ENCODE data around the gene REEP1. TPM values are rescaled to one million over a fixed set of nuclear protein-coding genes. Genes with fewer than 3 reads are reported as not detected.

REEP1 gene
- total RNA-seq, 1 experiment from 2014 or later = 3.6 TPM

- H3K9me3 ChIP-seq (ENCODE audit: low read depth, low read length, poor library complexity, severe bottlenecking) = no peaks in the 10 kb centered on the region
- ChIA-PET CTCF (no interaction called here), POLR2A (ENCODE audit: low non-redundant PET) (no interaction called here)
- no TSS peak for BruUV-seq (replicated peaks)
- intact Hi-C loops (cut with micrococcal nuclease; ENCODE audit: unreplicated experiment) = no loop called here
- TF ChIP-seq CTCF (conservative IDR thresholded peaks at IDR 0.05; ENCODE audit: low read depth, low read length) (no peak), EZH2 (IDR thresholded peaks at IDR 0.05; ENCODE audit: borderline replicate concordance, low read depth, low read length, poor library complexity, severe bottlenecking) (no peak)
- no peaks in the 10 kb centered on the region for H3K36me3 ChIP-seq (ENCODE audit: insufficient read depth, low read length, poor library complexity, severe bottlenecking)
- H3K27ac ChIP-seq (ENCODE audit: low read depth, low read length, poor library complexity, severe bottlenecking) = no peak overlapping the region
- no peaks in the 10 kb centered on the region for H3K27me3 ChIP-seq (replicated peaks; ENCODE audit: insufficient read depth, low read depth, low read length, poor library complexity)
- no peaks in the 10 kb centered on the region for H3K4me1 ChIP-seq (ENCODE audit: insufficient read depth, low read length, poor library complexity, severe bottlenecking)
- no peak overlapping the region for H3K4me3 ChIP-seq (ENCODE audit: low read depth, low read length, poor library complexity, severe bottlenecking)
- no peak for DNase-seq (ENCODE audit: low spot score)
Observed at GRCh38 chr2:86284987-86285386, 52.4 kb downstream of the REEP1 start.

- Histone ChIP-seq H3K36me3 (ENCODE audit: insufficient read depth, low read length, poor library complexity, severe bottlenecking) (no peaks in the 10 kb centered on the region), H3K27ac (ENCODE audit: low read depth, low read length, poor library complexity, severe bottlenecking) (no peak overlapping the region), H3K4me3 (ENCODE audit: low read depth, low read length, poor library complexity, severe bottlenecking) (no peak overlapping the region), H3K4me1 (ENCODE audit: insufficient read depth, low read length, poor library complexity, severe bottlenecking) (no peaks in the 10 kb centered on the region), H3K9me3 (ENCODE audit: low read depth, low read length, poor library complexity, severe bottlenecking) (no peaks in the 10 kb centered on the region), H3K27me3 (replicated peaks; ENCODE audit: insufficient read depth, low read depth, low read length, poor library complexity) (no peaks in the 10 kb centered on the region)
- BruUV-seq (replicated peaks) = no TSS peak
- ChIA-PET CTCF (interaction anchor here (1.4 kb wide), 1 partner anchor 64 kb away, joined by 3 read pairs; no protein-coding TSS in a partner anchor), POLR2A (ENCODE audit: low non-redundant PET) (no interaction called here)
- DNase-seq (ENCODE audit: low spot score) = no peak
- intact Hi-C loops (cut with micrococcal nuclease; ENCODE audit: unreplicated experiment) = no loop called here
- TF ChIP-seq CTCF (conservative IDR thresholded peaks at IDR 0.05; ENCODE audit: low read depth, low read length) (no peak), EZH2 (IDR thresholded peaks at IDR 0.05; ENCODE audit: borderline replicate concordance, low read depth, low read length, poor library complexity, severe bottlenecking) (no peak)
Observed at GRCh38 chr2:86284401-86284841, 53.0 kb downstream of the REEP1 start.

DNA sequence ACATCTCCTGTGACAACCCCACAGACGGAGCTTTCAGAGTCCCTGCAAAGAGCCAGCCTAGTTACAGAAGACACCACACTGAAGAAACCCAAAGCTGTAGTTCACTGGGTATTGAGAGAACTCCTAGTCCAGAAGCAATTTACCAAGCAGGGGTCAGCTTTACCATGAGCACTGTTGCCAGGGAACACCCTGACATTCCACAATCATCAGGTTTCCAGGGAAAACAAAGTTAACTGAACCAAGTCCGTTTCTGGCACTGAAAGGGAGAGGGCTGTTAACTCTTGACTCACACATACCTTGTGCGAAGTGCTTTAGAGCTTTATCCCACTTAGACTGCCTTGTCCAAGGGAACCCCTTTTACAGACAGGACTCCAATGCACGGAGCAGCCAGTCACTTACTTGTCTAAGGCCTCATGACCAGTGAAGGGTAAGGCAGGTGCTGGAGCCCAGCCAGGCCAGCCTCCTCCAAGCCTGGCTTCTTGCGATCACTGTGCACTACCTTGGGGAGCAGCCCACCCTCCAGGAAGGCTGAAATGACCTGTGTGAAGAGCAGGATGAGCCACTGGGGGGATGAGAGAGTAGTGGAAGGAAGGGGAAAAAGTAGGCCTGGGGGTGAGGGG lies 53.9 kb downstream of the REEP1 start:
- no peak for DNase-seq (ENCODE audit: low spot score)
- Histone ChIP-seq H3K4me3 (ENCODE audit: low read depth, low read length, poor library complexity, severe bottlenecking) (no peak overlapping the region), H3K27me3 (replicated peaks; ENCODE audit: insufficient read depth, low read depth, low read length, poor library complexity) (no peaks in the 10 kb centered on the region), H3K4me1 (ENCODE audit: insufficient read depth, low read length, poor library complexity, severe bottlenecking) (no peaks in the 10 kb centered on the region), H3K9me3 (ENCODE audit: low read depth, low read length, poor library complexity, severe bottlenecking) (no peaks in the 10 kb centered on the region), H3K27ac (ENCODE audit: low read depth, low read length, poor library complexity, severe bottlenecking) (no peak overlapping the region), H3K36me3 (ENCODE audit: insufficient read depth, low read length, poor library complexity, severe bottlenecking) (no peaks in the 10 kb centered on the region)
- BruUV-seq (replicated peaks) = no TSS peak
- POLR2A ChIA-PET (ENCODE audit: low non-redundant PET) = no interaction called here
- TF ChIP-seq EZH2 (IDR thresholded peaks at IDR 0.05; ENCODE audit: borderline replicate concordance, low read depth, low read length, poor library complexity, severe bottlenecking) (no peak), CTCF (conservative IDR thresholded peaks at IDR 0.05; ENCODE audit: low read depth, low read length) (no peak)
- intact Hi-C loops (cut with micrococcal nuclease; ENCODE audit: unreplicated experiment) = no loop called here
- CTCF ChIA-PET = interaction anchor here (1.4 kb wide), 1 partner anchor 63 kb away, joined by 3 read pairs; no protein-coding TSS in a partner anchor
